ENCODE measurements around the gene ATF2.

The ATF2 gene

DNA sequence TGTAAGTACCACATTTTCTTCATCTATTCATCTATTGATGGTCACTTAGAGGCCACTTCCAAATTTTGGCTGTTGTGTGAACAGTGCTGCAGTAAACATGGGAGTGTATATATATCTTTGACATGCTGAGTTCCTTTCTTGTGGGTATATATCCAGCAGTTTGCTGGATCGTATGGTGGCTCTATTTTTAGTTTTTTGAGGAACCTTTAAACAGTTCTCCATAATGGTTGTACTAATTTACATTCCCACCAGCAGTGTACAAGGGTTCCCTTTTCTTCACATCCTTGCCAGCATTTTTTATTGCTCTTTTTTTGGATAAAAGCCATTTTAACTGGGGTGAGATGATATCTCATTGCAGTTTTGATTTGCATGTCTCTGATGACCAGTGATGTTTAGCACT lies 20.8 kb upstream of the ATF2 start:
- TF ChIP-seq, protein P1, sequence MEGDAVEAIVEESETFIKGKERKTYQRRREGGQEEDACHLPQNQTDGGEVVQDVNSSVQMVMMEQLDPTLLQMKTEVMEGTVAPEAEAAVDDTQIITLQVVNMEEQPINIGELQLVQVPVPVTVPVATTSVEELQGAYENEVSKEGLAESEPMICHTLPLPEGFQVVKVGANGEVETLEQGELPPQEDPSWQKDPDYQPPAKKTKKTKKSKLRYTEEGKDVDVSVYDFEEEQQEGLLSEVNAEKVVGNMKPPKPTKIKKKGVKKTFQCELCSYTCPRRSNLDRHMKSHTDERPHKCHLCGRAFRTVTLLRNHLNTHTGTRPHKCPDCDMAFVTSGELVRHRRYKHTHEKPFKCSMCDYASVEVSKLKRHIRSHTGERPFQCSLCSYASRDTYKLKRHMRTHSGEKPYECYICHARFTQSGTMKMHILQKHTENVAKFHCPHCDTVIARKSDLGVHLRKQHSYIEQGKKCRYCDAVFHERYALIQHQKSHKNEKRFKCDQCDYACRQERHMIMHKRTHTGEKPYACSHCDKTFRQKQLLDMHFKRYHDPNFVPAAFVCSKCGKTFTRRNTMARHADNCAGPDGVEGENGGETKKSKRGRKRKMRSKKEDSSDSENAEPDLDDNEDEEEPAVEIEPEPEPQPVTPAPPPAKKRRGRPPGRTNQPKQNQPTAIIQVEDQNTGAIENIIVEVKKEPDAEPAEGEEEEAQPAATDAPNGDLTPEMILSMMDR (IDR thresholded peaks at IDR 0.05) = no peak
- no peak for DNase-seq (ENCODE audit: low spot score)
- Histone ChIP-seq H3K27ac (no peak overlapping the region), H3K4me3 (no peak overlapping the region)

DNA sequence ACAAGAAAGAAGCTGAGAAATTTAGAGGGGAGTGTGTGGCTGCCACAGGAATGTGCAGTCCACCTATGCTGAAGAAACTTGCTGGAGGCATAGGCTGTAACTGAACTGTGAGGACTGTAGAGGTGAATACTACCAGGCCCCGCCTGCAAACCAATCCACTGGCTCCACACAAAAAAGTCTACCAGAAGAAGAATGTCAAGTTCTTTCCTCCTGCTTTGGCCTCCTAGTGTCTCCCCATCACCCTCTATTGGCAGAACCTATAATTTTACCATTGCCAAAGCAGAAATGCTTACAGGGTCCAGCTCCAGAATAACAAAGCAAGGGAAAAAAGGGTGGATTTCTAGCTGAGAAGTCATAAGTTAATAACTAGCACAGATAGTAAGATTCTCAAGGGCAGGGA lies 19.4 kb upstream of the ATF2 start:
- TF ChIP-seq, protein P1 (IDR thresholded peaks at IDR 0.05) = no peak
- H3K4me3 ChIP-seq = no peak overlapping the region
- H3K27ac ChIP-seq = no peak overlapping the region
- DNase-seq (ENCODE audit: low spot score) = no peak

DNA sequence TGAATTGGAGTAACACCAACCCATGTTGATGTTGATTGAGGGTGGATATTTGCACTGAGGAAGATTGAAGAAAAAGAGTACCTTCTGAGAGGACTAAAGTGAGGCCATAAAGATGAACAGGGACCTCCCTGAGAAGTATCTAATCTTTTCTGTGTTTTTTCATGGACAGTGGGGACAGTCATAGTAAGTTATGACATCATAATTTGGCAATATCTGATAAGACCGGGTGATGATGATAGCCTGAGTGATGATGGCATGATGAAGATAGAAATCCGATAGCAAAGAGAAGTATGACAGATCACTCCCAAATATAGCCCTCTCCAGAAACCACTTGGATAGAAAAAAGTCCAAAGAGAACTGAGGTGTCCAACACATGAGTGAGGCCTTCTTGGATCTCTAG lies 15.7 kb upstream of the ATF2 start:
- TF ChIP-seq, protein P1 (IDR thresholded peaks at IDR 0.05) = no peak
- Histone ChIP-seq H3K4me3 (no peak overlapping the region), H3K27ac (no peak overlapping the region)
- DNase-seq (ENCODE audit: low spot score) = no peak

DNA sequence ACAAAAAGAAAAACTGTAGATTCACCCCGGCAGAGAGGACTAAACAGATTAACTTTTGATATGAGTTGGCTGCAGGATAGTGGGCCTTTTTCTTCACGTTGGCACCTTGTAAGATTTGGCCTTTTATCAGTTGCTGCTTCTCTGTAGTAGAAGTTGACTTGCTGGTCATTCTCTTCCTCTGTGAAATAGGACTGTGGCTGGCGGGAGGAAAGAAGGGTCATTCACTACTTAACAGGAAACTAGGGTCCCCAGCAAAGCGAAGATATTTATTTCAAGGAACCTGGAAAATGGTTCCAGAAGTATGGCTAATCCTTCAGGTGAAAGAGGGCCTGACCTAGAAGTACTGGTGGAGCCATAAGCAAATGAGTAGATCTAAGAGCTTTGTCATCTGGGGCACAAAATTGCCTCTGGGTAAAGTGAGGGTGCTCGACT lies 13.9 kb upstream of the ATF2 start:
- Histone ChIP-seq H3K27ac (peak overlapping the region; percentile 85 to 87), H3K4me3 (peak overlapping the region; percentile 85)
- TF ChIP-seq, protein P1 (IDR thresholded peaks at IDR 0.05) = no peak
- DNase-seq (ENCODE audit: low spot score) = no peak

DNA sequence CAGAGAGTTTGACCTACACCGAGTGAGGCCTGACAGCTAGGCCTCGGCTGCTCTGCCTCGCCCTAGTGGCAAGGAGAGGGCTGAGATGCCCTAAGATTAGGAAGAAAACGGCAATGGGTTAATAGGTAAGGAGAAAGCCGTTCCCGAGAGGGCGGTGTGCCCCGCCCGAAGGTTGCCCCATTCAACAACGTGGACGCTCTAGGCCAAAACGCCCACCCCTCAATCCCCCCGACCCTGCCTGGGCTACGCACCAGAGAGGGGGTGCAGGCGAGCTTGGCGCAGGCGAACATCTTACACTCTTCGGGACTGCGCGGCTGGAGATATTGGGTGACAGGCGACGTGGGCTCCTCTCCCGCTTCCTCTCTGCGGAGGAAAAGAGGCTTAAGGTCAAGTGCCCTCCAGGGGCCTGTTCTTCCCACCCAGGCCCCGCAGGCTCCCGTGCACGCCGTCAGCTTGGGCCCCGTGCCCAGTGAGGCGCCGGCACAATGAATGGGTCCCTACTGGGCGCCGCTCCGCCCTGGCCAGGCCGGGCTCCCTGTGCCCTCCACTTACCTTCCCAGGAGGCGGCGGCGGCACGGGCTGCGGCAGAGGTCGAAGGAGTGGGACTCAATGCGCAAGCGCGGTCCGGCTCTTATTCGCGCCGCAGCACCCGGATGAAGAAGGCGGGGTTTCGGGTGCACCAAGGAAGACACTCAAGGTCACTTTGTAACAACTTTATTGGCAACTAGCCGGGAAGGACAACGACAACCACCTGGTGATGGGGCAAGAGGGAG lies 13.3 kb upstream of the ATF2 start, which contains the start of gene ATP5MC3:
ATP5MC3 (minus strand) TSS at position 607 of the 773 bp plus-strand sequence; CDS start at position 290, 317 bp downstream.
- TF ChIP-seq, protein P1 (IDR thresholded peaks at IDR 0.05) = no peak
- DNase-seq (ENCODE audit: low spot score) = peak; percentile 92
- Histone ChIP-seq H3K4me3 (peak within 1 kb of the TSS; percentile 85), H3K27ac (peak within 1 kb of the TSS; percentile 85 to 87)

DNA sequence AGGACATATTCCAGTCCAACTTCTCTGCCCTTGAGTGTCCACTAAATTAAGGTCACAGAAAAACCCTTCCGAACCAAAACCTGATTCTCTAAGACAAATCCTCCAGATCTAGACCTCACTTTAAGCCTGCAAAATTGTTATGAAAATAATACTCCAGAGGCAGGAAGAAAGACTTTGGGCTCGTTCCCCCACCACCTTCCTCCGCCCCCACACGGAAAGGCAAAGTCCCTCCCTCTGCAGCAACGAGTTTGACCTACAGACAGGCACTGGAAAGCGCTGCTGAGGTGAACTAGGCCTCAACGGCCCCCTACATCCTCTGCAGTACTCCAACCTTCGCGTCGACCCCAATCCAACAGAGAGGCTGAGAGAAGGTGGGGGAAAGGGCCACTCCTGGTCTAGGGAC lies 12.7 kb upstream of the ATF2 start:
- peak; percentile 74 for DNase-seq (ENCODE audit: low spot score)
- peak overlapping the region; percentile 85 for H3K4me3 ChIP-seq

More for the DNA sequence above, 12.7 kb upstream of the ATF2 start:
- TF ChIP-seq, protein P1 (IDR thresholded peaks at IDR 0.05) = no peak
- peak overlapping the region; percentile 85 to 87 for H3K27ac ChIP-seq

Data from coronary artery (tissue), 2 donors.